H1 (cell line): Measurements from ENCODE around the gene EPHA2.

Experiments
- ATF3 ChIP-seq: IDR thresholded peaks from 2 replicates; pipeline ENCODE4 v1.6.1; 2011; ENCODE audit warnings: low read depth, mild to moderate bottlenecking, low read length; ENCODE audit not compliant: insufficient read depth
- CEBPB ChIP-seq: IDR thresholded peaks from 2 replicates; pipeline ENCODE4 v1.6.1; 2012; ENCODE audit warnings: low read depth, low read length
- CHD7 ChIP-seq: fragments of 300-600 bp; sonication (generic); IDR thresholded peaks from 2 replicates; pipeline ENCODE4 v1.7.1; 2012; ENCODE audit warnings: low read length, moderate library complexity, mild to moderate bottlenecking, inconsistent platforms; ENCODE audit not compliant: insufficient replicate concordance
- CTCF ChIP-seq, 3 experiments: IDR thresholded peaks; 1 replicate in 2 of 3; 2 replicates in 1 of 3; pipeline versions ENCODE4 v1.5.1 to v1.6.1; 2011; ENCODE audit warnings: low read length in 3 of 3, mild to moderate bottlenecking in 3 of 3, inconsistent platforms in 2 of 3, low read depth in 1 of 3, moderate library complexity in 1 of 3; ENCODE audit not compliant: insufficient read depth in 1 of 3; ENCODE audit errors: control extremely low read depth in 1 of 3
- HDAC6 ChIP-seq: IDR thresholded peaks from one replicate; pipeline ENCODE4 v1.7.1; 2012; ENCODE audit warnings: low read depth, mild to moderate bottlenecking, inconsistent platforms, low read length, moderate library complexity
- KDM1A ChIP-seq: fragments of 200-600, 300-600 bp; sonication (generic); IDR thresholded peaks from 2 replicates; pipeline ENCODE4 v1.7.1; 2016; ENCODE audit warnings: mild to moderate bottlenecking, low read length, borderline replicate concordance
- PHF8 ChIP-seq: fragments of 200-600 bp; sonication (generic); conservative IDR thresholded peaks from 2 replicates; pipeline ENCODE4 v1.7.1; 2012; ENCODE audit warnings: low read depth, mild to moderate bottlenecking, inconsistent platforms, low read length, moderate library complexity
- POLR2AphosphoS5 ChIP-seq: IDR thresholded peaks from 2 replicates; pipeline ENCODE4 v1.6.1; 2011; ENCODE audit warnings: low read depth, low read length
- SIX5 ChIP-seq: IDR thresholded peaks from 2 replicates; pipeline ENCODE4 v1.6.1; 2011; ENCODE audit warnings: mild to moderate bottlenecking, low read depth, low read length
- SP1 ChIP-seq: IDR thresholded peaks from 2 replicates; pipeline ENCODE4 v1.6.1; 2011; ENCODE audit warnings: low read depth, low read length
- TF ChIP-seq, protein P1 (sequence below): IDR thresholded peaks from 2 replicates; pipeline ENCODE4 v1.6.1; 2011; ENCODE audit warnings: low read length, improper control_type of control experiment

- TF ChIP-seq CHD7 = no peak
- TF ChIP-seq CTCF (IDR thresholded peaks at IDR 0.05; ENCODE audit: control extremely low read depth in 1 of 3, insufficient read depth in 1 of 3, low read depth in 1 of 3, low read length in 3 of 3) = no peak
- TF ChIP-seq, protein P1, sequence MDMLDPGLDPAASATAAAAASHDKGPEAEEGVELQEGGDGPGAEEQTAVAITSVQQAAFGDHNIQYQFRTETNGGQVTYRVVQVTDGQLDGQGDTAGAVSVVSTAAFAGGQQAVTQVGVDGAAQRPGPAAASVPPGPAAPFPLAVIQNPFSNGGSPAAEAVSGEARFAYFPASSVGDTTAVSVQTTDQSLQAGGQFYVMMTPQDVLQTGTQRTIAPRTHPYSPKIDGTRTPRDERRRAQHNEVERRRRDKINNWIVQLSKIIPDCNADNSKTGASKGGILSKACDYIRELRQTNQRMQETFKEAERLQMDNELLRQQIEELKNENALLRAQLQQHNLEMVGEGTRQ = no peak
- TF ChIP-seq ATF3 = no peak
- TF ChIP-seq CEBPB = no peak
- TF ChIP-seq SP1 = no peak
- TF ChIP-seq SIX5 = no peak
- no peak for TF ChIP-seq KDM1A
- TF ChIP-seq PHF8 = no peak
- TF ChIP-seq POLR2AphosphoS5 = no peak
- no peak for TF ChIP-seq HDAC6
Observed at GRCh38 chr1:16080422-16081150, 75.3 kb downstream of the EPHA2 start.
